Ishikawa (cell line): Measurements from ENCODE around the gene FHIT.

Experiments
- CREB1 ChIP-seq: IDR thresholded peaks from 2 replicates; pipeline ENCODE4 v1.6.1; 2012; ENCODE audit warnings: low read depth
- EP300 ChIP-seq: IDR thresholded peaks from 2 replicates; pipeline ENCODE4 v1.6.1; 2012; ENCODE audit warnings: borderline replicate concordance
- REST ChIP-seq: IDR thresholded peaks from 2 replicates; pipeline ENCODE4 v1.6.1; 2012; ENCODE audit warnings: low read depth, mild to moderate bottlenecking
- TEAD4 ChIP-seq: IDR thresholded peaks from 2 replicates; pipeline ENCODE4 v1.6.1; 2012

- TF ChIP-seq REST: no peak
- TF ChIP-seq CREB1: no peak
- TF ChIP-seq TEAD4: no peak
- no peak for TF ChIP-seq EP300
These were observed 895.4 kb downstream of the FHIT start for GRCh38 chr3:60355825-60356224.
